ENCODE data around the gene GSTT4.
A peak's percentile ranks its signal among the peaks of the same experiment; 100 is the strongest.
"Not testable (repeated sequence)": the region's sequence is repeated elsewhere in the genome, so short reads cannot be mapped to it uniquely, and the experiment has no call there.

GSTT4 gene

GRCh38 chr22:24005201-24005600 lies at the start of gene GSTT4:
GSTT4 (minus strand) TSS chr22:24005453; CDS start chr22:24005356, 97 bp downstream.
- no peak for DNase-seq (ENCODE audit: low read depth)

GRCh38 chr22:24054356-24054755 lies 49.1 kb upstream of the GSTT4 start:
- DNase-seq (ENCODE audit: low read depth), result peak; percentile 78

- DNase-seq (ENCODE audit: low read depth), result peak; percentile 45
These were observed 48.4 kb upstream of the GSTT4 start for GRCh38 chr22:24053481-24054226.

GRCh38 chr22:24051568-24051967 lies 46.3 kb upstream of the GSTT4 start:
- DNase-seq (ENCODE audit: low read depth), result no peak

GRCh38 chr22:24051028-24051427 lies 45.8 kb upstream of the GSTT4 start:
- DNase-seq (ENCODE audit: low read depth), result no peak

GRCh38 chr22:24049978-24050377 lies 44.7 kb upstream of the GSTT4 start:
- no peak for DNase-seq (ENCODE audit: low read depth)

- no peak for DNase-seq (ENCODE audit: low read depth)
These were observed 44.0 kb upstream of the GSTT4 start for GRCh38 chr22:24049211-24049610.

GRCh38 chr22:24046024-24046423 lies 40.8 kb upstream of the GSTT4 start:
- DNase-seq (ENCODE audit: low read depth), result no peak

GRCh38 chr22:24043958-24044357 lies 38.7 kb upstream of the GSTT4 start:
- DNase-seq (ENCODE audit: low read depth), result no peak

- not testable (repeated sequence) for DNase-seq (ENCODE audit: low read depth)
These were observed 38.2 kb upstream of the GSTT4 start for GRCh38 chr22:24043465-24043864.

GRCh38 chr22:24040946-24041345 lies 35.7 kb upstream of the GSTT4 start:
- DNase-seq (ENCODE audit: low read depth), result no peak

GRCh38 chr22:24039046-24039445 lies 33.8 kb upstream of the GSTT4 start:
- DNase-seq (ENCODE audit: low read depth), result no peak

- no peak for DNase-seq (ENCODE audit: low read depth)
These were observed 32.9 kb upstream of the GSTT4 start for GRCh38 chr22:24037851-24038765.

GRCh38 chr22:24035296-24035695 lies 30.0 kb upstream of the GSTT4 start:
- no peak for DNase-seq (ENCODE audit: low read depth)

GRCh38 chr22:24033731-24034130 lies 28.5 kb upstream of the GSTT4 start:
- DNase-seq (ENCODE audit: low read depth), result no peak

- DNase-seq (ENCODE audit: low read depth), result no peak
These were observed 25.0 kb upstream of the GSTT4 start for GRCh38 chr22:24030186-24030702.

GRCh38 chr22:24029304-24029703 lies 24.1 kb upstream of the GSTT4 start:
- DNase-seq (ENCODE audit: low read depth), result no peak

GRCh38 chr22:24028533-24028932 lies 23.3 kb upstream of the GSTT4 start:
- DNase-seq (ENCODE audit: low read depth), result no peak

- no peak for DNase-seq (ENCODE audit: low read depth)
These were observed 22.7 kb upstream of the GSTT4 start for GRCh38 chr22:24027991-24028390.

- DNase-seq (ENCODE audit: low read depth), result no peak
These were observed 22.2 kb upstream of the GSTT4 start for GRCh38 chr22:24027389-24027975.

- no peak for DNase-seq (ENCODE audit: low read depth)
These were observed 21.5 kb upstream of the GSTT4 start for GRCh38 chr22:24026733-24027132.

- DNase-seq (ENCODE audit: low read depth), result no peak
These were observed 20.8 kb upstream of the GSTT4 start for GRCh38 chr22:24026056-24026455.

- DNase-seq (ENCODE audit: low read depth), result no peak
These were observed 20.2 kb upstream of the GSTT4 start for GRCh38 chr22:24025475-24025874.

Measured in EH (cell line).